ENCODE measurements around the gene SYT13.

SYT13 gene

DNA sequence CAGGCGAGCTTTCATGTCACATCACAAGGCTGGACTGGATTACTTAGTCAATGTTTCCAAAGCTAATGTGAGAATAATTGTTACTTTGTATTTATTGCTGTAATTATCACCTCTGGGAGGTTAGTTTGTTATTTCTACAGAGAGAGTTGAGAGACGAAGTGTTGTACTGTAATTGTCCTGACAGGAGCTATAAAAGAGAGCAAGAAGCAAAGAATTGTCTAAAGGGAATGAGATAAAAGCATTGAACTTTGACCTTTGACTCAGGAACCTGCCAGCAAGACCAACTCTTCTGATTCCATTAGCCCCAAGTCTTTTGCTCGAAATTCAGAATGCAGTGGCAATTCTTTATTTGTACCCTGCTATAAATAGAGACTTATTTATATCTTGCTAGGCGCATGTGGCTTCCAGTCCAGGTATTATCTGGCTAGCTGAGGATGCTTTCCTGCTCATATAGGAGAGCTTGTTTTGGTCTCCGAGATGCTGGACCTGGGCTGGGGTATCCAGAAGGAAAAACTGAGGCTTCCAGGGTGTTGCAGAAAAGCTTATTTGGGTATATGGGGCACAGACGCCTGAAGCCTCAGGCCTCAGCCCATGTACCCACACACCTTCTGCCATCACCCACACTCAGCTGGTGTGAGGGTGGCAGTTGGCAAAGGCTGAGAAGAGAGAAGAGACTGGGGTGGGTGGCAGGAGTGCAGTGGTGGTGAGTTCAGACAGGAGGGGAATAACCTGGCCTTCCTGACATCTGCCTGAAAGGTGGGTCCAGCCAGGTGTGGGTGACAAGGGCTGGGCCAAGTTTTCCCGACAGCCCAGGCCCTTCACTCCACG, 40.7 kb downstream of the SYT13 start:
- no peak for DNase-seq

DNA sequence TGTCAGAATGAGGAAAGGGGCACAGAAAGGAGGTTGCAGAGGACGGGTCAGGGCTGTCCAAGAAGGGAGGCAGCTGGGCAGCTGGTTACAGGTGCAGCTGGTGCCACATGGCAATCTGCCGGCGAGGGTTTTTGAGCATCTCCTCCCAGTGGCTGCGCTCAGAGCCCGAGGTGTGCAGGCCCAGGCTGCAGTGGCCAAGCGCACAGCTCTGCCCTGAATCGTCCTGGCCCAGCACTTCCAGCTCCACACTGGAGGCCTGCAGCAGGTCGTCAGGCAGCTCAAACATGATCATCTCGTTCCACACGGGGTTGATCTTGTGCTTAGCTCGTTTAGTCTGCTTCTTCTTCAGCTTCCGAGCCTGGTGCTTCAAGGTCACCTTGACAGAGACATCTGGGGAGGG, 42.2 kb downstream of the SYT13 start:
- DNase-seq: no peak

DNA sequence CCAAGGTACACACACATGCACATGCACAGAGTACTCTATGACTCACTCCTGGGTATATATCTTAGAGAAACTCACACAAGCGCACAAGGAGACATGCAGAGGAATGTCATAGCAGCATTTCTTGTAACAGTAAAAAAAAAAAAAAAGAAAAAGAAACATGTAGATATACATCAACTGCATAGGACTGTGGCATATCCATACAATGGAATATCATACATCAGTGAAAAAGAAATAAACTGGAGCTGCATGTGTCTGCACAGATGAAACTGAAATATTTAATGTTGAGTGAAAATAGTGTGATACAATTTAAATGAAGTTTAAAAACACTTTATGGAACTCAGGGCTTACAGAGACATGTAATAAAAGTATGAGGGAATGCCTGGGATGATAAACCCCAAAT, 46.4 kb downstream of the SYT13 start:
- DNase-seq: no peak

DNA sequence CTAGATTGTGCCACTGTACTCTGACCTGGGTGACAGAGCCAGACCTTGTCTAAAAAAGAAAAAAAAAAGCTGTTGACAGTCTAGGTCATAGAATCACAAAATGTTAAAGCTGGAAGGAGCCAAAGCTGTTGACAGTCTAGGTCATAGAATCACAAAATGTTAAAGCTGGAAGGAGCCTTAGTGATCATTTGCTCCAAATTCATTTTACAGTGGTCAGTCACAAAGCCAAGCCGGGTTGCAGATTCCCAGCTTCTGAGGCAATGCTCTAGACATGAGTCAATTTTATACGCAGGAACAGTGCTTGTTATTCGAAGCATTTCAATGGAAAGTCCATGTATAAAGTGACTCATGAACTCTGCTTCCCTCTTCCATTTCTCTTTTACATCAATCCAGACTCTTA, 47.4 kb downstream of the SYT13 start:
- no peak for DNase-seq

DNA sequence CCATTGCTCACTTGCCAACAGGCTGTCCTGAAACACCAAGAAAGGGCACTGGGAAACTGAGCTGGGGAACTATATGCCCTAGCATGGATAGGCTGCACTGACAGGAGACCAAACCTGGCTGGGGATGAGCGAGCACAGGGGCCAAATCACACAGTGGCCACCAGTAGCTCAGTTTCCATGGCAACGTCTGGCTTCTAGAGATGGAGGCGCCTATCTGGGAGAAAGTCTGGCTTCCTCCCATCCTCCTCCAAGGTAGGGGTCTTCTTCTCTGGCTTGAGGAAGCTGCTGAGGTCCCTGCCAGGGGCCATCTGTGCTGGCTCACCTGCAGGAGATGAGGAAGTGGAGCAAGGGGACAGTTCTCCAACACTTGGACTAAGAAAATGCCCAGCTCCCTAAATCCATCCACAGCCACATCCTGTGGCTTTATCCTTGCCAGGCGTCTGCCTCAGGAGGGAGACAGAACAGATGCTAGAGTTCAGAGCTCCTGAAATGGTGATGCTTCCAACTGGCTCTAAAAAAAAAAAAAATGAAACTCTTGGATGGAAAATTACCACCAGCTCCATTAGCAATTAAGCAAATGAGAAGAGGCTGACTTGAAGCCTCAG, 48.3 kb downstream of the SYT13 start:
- no peak for DNase-seq

DNA sequence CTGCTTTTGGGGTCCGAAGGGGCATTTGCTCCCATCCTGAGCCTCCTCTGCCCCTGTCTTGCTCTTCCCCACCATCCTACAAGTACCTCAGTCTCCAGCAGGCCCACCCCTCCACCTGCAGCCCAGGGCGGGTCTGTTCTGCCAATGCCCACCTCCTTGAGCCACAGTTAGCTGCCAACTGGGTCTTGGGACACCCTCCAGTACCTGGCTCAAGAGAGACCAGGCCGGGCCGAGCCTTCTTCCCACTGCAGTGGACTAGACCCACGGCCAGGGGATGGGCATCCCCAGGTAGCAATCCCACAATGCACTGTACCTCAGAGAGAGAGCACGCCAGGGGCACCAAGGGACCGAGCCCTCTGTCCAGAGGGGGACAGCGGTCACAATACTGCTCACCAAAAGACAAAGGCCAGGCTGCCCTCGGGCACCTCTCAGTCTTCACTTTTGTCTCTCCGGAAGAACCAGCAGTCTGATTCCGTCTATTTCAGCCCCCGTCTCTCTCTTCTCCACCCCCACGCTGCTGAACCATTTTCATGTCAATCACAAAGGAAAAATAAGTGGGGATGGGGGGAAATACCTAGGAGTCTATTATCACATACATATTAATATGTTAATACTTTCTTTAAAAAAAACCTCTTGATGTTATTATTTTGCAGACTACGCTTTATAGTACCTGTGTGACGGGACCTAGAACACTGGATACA, 51.7 kb downstream of the SYT13 start:
- no peak for DNase-seq

DNA sequence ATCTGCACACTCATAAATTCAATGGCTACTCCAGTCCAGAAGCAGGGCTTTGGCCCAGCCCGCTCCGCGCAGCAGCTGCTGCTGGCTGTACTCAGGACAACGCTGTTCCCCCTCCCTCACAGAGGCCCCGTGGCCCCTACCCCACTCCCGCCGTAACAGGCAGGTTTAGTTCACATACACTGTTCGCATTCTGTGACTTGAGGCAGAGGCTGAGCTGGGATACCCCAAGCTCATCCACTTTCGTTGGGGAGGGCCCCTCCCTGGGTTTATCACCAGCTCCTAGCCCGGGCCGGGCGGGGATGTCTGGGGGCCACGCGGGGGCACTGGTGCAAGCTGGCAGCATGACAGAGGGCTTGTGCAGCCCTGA, 52.4 kb downstream of the SYT13 start:
- DNase-seq: no peak

DNA sequence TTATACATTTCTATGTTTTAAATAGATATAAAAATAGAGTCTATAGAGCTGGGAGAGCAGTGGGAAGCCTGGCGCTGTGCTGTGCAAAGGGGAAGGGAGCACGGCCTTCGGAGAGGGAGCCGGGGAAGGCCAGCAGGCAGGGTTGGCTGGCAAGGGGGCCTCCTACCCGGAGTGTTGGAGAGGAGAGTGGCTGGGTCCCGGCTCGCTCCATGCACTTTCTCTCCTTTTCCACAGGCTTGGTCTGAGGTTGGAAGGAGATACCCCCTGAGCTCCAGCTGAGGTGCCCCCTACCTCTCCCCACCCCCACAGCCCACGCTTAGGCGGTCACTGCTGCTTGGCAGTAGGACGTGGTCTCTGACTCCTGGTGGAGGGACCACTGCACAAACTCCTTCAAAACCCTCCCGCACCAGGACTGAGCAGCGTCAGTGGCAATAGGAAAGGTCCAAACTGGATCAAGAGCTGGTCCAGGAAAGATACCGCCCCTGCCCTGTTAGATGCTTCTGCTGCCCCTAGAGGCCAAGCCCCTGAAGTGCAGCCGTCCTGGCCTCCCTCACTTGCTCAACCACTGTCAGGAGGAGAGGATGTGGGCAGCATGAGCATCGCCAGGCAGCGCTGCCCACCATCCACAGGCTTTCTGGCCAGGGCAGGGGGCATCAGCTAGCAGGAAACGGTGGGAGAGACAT, 52.9 kb downstream of the SYT13 start:
- no peak for DNase-seq

DNA sequence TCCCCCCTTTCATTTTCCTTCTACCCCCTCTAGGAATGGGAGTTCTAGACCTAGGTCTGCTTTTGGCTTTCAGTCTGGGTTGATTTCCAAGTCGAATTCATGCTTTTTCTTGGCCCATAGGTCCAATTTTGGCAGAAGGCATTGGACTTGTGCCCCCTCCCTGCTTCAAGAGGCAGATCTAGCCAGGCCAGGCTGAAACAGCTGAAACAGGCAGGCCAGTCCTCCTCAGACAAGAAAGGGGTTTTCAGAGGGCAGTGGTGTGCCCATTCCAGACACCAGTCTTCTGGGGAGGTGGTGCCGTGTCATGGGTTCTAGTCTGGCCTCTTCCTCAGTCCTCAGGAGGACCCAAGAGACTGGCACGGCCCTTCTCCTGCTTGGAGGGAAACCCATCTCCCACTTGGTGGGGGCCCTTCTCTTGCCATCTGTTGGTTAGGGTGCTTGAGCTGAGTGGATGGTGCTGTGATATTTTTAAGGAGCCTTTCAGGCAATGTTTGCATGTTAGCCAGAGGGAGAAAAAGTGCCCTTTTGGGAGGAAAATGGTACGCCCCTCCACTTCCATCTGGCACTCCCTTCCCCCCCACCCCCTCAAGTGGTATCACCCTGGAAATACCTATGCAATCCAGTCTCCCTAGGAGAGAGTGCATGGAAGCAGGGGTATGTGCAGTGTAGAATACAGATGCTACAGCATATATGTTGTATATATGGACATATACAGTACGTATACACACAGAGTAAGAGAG, 53.6 kb downstream of the SYT13 start:
- no peak for DNase-seq

DNA sequence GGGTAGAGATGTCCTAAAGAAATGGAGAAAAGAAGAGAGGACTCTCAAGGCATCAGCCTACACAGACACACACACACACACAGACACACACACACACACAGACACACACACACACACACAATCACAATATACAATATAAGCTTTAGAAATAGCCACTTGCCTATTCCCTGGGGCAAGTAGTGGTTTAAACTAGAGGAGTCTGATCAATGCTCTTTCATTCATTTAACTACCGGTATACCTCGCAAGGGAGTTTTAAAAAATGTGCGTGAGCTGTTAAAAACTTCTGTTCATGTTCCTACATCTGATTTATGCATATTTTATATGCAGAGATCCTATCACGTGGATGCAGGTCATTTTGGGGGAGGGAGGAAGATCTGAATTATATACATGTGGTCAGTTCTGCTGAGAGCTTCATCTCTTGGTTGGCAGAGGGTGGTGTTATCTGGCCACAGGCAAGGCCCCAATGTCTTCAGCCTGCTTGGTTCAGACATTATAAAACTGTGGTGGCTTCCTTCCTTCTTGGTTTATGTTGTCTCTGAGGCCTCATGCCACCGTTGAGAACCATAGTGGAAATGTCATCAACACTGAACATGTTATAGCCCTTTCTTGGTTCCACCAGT, 56.6 kb downstream of the SYT13 start:
- DNase-seq: no peak

DNA sequence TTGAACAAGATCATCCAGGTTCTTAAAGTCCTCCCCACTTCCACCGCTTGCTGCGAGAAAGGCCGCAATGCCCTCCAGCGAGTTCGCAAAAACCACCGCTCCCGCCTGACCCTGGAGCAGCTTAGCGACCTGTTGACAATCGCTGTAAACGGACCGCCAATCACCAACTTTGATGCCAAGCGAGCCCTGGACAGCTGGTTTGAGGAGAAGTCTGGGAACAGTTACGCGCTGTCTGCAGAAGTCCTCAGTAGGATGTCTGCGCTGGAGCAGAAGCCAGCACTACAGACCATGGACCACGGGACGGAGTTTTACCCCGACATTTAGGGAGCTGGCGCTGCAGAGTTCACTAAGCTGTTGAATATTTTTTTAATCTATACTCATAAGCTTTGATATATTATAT, 58.3 kb downstream of the SYT13 start:
- DNase-seq: no peak

DNA sequence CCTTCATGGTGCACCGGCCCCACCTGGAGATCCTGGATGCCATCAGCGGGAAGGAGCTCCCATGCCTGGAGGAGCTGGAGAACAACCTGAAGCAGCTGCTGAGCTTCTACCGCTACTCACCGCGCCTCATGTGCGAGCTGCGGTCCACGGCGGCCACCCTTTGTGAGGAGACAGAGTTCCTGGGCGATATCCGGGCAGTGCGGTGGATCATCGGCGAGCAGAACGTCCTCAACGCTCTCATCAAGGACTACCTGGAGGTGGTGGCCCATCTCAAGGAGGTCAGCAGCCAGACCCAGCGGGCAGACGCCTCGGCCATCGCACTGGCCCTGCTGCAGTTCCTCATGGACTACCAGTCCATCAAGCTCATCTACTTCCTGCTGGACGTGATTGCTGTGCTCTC, 59.2 kb downstream of the SYT13 start:
- no peak for DNase-seq

DNA sequence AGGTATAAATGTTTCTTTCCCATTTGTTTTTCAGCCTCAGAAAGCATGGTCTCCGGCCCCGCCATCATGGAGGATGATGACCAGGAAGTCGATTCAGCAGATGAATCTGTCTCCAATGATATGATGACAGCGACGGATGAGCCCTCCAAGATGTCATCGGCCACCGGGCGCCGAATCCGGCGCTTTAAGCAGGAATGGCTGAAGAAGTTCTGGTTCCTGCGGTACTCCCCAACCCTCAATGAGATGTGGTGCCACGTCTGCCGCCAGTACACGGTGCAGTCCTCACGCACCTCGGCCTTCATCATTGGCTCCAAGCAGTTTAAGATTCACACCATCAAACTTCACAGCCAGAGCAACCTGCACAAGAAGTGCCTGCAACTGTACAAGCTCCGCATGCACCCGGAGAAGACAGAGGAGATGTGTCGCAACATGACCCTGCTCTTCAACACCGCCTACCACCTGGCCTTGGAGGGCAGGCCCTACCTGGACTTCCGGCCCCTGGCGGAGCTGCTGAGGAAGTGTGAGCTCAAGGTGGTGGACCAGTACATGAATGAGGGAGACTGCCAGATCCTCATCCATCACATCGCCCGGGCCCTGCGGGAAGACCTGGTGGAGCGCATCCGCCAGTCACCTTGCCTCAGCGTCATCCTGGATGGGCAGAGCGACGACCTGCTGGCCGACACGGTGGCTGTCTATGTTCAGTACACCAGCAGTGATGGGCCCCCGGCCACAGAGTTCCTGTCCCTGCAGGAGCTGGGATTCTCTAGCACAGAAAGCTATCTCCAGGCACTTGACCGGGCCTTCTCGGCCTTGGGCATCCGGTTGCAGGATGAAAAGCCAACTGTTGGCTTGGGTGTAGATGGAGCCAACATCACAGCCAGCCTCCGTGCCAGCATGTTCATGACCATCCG, 59.9 kb downstream of the SYT13 start:
- DNase-seq: no peak

DNA sequence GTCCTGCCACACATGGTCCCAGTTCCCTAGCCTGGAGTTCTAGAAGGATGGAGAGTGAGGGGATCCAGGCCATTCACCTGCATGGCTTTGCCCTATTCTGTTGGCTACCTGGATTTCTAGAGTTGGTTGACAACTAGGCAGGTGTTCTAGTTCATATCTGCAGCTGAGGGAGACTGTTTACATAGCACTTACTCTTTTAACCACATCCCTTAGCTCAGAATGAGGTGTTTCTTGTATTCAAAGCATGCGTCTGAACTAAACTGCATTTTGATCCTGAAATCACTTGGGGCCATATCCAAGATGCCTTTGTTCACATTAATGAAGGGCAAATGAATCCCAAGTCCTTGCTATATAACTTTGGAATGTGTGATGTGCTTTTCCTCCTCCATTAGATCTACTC, 60.9 kb downstream of the SYT13 start:
- DNase-seq: no peak

DNA sequence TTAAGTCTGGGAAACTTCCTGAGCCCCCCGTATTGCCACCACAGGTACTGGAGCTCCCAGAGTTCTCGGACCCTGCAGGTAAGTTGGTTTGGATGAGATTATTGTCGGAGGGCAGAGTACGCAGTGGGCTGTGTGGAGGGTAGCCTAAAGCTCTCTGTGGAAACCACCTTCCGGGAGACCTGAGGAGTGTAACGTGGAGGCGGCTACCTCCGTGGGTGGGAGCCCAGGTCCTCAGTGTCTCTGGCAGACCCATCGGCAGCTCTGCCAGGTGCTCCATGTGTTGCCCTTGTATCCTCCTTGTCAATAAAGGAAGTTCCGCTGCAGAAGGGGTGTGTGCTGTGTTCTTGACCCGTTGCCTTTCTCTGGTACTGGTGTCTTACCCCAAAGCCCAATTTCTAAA, 61.4 kb downstream of the SYT13 start:
- DNase-seq: no peak

DNA sequence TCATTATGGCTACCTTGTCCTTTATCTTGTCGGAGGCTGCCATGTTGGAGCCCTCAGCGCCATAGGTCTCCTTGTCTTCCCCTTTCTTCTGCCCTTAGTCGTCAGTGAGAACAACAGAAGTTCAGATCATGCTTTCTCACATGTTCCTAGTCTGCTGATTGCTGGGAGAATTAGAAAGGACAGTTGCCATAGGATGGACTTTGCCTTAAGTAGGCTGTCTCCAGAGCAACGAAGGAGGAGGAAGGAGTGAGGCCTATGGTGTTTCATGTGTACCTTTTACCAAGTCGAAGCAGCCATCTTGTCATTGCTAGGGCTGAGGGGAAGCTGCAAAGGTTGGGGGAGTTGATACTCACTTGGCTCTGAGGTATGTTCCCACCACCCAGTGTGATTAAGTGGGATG, 62.6 kb downstream of the SYT13 start:
- no peak for DNase-seq

DNA sequence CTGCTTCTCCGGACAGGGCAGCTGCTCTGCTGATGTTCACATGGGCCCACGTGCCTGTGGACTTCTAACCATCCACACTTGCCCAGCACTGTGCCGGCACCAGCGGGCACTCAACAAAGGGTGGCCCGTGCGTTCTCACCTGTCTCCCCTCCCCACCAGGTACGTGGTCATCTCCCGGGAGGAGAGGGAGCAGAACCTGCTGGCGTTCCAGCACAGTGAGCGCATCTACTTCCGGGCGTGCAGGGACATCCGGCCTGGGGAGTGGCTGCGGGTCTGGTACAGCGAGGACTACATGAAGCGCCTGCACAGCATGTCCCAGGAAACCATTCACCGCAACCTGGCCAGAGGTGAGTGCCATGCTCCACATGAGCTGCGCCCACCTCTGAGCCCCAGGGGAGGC, 66.7 kb downstream of the SYT13 start:
- DNase-seq: no peak

DNA sequence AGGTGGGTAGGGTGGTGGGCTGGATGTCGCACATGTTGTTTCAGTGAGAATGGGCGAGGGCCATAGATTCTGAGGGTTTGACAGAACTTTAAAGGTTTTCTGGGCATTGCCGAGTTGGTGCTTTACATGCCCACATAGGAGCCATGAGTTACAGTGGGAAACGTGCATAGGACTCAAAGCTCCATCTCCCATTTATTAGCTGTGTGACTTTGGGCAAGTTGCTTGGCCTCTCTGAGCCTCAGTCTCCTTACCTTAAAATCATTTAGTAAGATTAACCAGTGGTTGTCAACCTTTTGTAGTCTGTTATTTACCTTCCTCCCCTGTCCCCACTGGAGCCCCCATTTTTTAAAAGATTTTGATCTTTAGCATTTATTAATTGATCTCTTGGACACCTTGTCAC, 67.4 kb downstream of the SYT13 start:
- DNase-seq: no peak

DNA sequence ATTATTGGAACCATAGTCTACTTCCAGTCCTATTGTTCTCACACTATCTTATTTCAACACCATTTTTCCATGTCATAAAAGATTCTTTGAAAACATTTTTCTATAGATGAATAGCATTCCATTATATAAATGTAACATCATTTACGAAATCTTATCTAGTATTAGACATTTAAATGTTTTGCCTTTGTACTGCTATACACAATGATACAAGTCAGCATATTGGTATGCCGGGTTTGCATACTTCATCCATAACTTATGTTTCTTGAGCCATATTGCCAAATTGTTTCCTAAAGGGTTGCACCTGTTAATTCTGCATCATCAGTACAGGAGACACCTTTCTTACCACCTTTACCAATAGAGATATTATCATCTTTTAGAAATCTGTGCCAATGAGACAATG, 68.2 kb downstream of the SYT13 start:
- no peak for DNase-seq

DNA sequence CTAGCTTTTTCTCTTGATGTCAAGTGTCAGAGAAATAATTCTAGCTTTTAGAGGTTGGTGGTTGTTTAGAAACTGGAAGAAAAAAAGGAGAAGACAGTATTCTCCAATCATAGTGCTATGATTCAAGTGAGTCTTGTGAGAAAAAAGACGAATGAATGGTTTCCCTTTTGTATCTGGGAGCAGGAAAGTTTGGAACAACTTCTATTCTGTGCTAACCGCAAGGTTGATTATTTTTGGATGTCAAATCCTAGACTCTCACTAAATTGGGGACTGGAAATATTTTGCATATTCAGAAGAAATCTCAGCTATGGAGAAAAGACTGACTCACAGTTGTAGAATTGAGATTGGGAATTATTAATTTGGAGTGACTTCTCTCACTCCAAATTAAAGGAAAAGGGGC, 69.2 kb downstream of the SYT13 start:
- no peak for DNase-seq

DNA sequence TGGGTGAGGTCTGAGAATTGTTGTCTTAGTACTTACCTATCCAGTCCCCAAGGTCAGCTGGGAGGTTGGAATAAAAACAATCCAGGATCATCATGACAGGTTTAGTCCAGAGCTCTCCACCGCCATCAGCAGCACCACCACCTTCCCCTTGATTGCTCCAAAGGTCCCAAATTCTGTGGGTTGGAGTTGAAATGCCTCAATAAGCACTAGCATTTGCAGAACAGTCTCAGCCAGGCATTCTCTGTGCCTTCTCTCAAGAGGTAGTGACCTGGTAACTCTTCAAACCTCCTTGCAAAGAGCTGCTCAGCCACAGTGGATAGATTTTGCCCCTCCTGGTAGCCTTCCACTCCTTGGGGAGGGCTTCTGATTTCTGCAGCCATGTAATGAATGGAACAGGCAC, 70.1 kb downstream of the SYT13 start:
- DNase-seq: no peak
